ENCODE results near the gene OXCT1.

DNA sequence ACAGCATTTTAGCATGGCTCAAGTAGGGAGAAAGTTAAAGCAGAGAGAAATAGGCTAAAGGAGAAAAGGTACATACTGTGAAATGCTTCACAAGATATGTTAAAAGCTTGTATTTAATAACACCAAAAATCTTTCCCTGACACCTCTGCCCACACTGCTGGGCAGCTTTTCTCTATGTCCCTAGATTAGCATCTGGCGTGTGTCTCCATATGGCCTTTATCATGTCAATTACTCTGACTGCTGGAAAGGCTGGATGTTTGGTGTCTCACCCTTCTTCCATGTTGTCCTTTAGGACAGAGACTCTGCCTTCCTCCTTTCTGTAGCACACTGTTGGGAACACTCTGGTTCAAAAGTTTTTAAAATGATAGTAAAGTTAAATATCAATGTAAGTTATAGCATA, 122.5 kb downstream of the OXCT1 start:
- TF ChIP-seq, protein P1, sequence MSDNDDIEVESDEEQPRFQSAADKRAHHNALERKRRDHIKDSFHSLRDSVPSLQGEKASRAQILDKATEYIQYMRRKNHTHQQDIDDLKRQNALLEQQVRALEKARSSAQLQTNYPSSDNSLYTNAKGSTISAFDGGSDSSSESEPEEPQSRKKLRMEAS (CRISPR knock-in tag; IDR thresholded peaks at IDR 0.05): no peak
- TF ChIP-seq, protein P2, sequence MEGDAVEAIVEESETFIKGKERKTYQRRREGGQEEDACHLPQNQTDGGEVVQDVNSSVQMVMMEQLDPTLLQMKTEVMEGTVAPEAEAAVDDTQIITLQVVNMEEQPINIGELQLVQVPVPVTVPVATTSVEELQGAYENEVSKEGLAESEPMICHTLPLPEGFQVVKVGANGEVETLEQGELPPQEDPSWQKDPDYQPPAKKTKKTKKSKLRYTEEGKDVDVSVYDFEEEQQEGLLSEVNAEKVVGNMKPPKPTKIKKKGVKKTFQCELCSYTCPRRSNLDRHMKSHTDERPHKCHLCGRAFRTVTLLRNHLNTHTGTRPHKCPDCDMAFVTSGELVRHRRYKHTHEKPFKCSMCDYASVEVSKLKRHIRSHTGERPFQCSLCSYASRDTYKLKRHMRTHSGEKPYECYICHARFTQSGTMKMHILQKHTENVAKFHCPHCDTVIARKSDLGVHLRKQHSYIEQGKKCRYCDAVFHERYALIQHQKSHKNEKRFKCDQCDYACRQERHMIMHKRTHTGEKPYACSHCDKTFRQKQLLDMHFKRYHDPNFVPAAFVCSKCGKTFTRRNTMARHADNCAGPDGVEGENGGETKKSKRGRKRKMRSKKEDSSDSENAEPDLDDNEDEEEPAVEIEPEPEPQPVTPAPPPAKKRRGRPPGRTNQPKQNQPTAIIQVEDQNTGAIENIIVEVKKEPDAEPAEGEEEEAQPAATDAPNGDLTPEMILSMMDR (IDR thresholded peaks at IDR 0.05): no peak
- TF ChIP-seq, protein P3, sequence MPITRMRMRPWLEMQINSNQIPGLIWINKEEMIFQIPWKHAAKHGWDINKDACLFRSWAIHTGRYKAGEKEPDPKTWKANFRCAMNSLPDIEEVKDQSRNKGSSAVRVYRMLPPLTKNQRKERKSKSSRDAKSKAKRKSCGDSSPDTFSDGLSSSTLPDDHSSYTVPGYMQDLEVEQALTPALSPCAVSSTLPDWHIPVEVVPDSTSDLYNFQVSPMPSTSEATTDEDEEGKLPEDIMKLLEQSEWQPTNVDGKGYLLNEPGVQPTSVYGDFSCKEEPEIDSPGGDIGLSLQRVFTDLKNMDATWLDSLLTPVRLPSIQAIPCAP (CRISPR knock-in tag; IDR thresholded peaks at IDR 0.05): no peak
- TF ChIP-seq, protein P4, sequence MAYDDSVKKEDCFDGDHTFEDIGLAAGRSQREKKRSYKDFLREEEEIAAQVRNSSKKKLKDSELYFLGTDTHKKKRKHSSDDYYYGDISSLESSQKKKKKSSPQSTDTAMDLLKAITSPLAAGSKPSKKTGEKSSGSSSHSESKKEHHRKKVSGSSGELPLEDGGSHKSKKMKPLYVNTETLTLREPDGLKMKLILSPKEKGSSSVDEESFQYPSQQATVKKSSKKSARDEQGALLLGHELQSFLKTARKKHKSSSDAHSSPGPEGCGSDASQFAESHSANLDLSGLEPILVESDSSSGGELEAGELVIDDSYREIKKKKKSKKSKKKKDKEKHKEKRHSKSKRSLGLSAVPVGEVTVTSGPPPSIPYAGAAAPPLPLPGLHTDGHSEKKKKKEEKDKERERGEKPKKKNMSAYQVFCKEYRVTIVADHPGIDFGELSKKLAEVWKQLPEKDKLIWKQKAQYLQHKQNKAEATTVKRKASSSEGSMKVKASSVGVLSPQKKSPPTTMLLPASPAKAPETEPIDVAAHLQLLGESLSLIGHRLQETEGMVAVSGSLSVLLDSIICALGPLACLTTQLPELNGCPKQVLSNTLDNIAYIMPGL (CRISPR knock-in tag; IDR thresholded peaks at IDR 0.05): no peak
- no peak for TF ChIP-seq JUN (CRISPR knock-in tag; IDR thresholded peaks at IDR 0.05)
- no peak for TF ChIP-seq TEAD4 (CRISPR knock-in tag; IDR thresholded peaks at IDR 0.05)
- no peak for TF ChIP-seq AFF4 (CRISPR knock-in tag; IDR thresholded peaks at IDR 0.05; ENCODE audit: borderline replicate concordance)
- no peak for TF ChIP-seq ETV6 (CRISPR knock-in tag; IDR thresholded peaks at IDR 0.05)
- no peak for TF ChIP-seq MLX (CRISPR knock-in tag; IDR thresholded peaks at IDR 0.05)

Measured in WTC11 (cell line).